ENCODE data around the gene UMODL1.

The UMODL1 gene, protein sequence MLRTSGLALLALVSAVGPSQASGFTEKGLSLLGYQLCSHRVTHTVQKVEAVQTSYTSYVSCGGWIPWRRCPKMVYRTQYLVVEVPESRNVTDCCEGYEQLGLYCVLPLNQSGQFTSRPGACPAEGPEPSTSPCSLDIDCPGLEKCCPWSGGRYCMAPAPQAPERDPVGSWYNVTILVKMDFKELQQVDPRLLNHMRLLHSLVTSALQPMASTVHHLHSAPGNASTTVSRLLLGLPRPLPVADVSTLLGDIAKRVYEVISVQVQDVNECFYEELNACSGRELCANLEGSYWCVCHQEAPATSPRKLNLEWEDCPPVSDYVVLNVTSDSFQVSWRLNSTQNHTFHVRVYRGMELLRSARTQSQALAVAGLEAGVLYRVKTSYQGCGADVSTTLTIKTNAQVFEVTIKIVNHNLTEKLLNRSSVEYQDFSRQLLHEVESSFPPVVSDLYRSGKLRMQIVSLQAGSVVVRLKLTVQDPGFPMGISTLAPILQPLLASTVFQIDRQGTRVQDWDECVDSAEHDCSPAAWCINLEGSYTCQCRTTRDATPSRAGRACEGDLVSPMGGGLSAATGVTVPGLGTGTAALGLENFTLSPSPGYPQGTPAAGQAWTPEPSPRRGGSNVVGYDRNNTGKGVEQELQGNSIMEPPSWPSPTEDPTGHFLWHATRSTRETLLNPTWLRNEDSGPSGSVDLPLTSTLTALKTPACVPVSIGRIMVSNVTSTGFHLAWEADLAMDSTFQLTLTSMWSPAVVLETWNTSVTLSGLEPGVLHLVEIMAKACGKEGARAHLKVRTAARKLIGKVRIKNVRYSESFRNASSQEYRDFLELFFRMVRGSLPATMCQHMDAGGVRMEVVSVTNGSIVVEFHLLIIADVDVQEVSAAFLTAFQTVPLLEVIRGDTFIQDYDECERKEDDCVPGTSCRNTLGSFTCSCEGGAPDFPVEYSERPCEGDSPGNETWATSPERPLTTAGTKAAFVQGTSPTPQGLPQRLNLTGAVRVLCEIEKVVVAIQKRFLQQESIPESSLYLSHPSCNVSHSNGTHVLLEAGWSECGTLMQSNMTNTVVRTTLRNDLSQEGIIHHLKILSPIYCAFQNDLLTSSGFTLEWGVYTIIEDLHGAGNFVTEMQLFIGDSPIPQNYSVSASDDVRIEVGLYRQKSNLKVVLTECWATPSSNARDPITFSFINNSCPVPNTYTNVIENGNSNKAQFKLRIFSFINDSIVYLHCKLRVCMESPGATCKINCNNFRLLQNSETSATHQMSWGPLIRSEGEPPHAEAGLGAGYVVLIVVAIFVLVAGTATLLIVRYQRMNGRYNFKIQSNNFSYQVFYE
- 0 to 0.86 (median 0.31) reads per million in 18 experiments for total RNA-seq

GRCh38 chr21:42071146-42071737, at the start of gene UMODL1:
TSS of gene UMODL1 (plus strand) at chr21:42071317. CDS start at chr21:42071317, 0 bp downstream.
- no peak for DNase-seq

GRCh38 chr21:42021371-42022090, 49.6 kb upstream of the UMODL1 start:
- DNase-seq = no peak

DNA sequence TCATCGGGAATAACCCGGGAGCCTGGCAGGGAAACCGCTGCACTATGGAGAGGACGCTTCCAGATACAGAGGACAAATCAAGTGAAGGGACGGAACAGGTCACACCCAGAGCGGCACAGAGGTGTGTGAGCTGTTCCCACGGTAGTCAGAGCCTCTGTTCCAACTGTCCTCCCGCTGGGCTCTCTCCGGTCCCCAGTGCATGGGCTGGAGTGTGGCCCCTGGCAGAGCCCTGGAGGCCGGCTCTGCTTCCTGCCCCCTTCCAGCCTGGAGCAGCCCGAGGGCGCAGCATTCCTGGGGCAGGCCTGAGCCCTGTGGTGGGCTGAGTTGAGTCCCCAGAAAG, 49.1 kb upstream of the UMODL1 start:
- DNase-seq = no peak

DNA sequence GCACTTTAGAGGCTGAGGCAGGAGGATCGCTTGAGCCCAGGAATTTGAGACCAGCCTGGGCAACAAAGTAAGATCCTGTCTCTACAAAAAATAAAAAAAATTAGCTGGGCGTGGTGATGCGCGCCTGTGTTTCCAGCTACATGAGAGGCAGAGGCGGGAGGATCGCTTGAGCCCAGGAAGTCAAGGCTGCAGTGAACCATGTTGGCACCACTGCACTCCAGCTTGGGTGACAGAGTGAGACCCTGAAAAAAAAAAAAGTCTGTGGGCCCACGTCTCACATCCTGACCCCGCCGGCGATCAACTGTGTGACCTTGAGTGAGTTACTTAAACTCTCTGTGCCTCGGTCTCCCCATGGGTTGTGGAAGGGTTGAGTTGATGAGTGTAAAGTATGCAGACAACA, 48.2 kb upstream of the UMODL1 start:
- DNase-seq = no peak

DNA sequence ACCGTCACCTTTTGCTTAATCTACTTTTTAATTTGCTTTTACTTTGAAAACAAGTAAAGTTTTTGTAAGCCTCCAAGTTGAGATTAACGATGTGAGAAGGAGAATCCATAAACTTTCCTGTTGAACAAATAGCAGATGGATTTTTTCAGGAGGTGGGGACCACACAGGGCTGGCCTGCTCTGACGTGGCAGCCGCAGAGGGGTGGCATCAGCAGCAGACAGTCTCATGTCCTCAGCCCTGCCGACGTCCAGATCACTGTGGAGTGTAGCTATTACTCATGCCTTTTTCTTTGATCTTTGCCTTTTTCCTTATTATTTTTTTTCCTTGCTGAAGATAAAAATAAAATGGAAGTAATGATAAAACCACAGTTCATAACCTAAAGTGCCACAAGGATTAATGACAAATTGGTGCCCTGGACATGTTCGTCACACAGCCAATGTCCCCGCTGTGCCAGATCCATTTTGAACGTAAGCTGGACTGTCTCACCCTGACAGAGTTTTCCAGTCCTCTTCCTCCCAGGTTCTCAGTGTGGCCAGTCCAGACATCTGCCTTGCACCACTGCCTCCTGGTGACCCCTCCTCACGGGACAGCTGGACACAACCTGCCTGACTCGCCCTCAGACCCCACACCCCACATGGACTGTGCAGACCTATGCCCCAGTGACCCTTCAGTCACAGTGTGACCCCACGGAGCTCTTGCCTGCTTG, 45.6 kb upstream of the UMODL1 start:
- no peak for DNase-seq

- DNase-seq = no peak
These were observed 45.1 kb upstream of the UMODL1 start for GRCh38 chr21:42026082-42026435.

- DNase-seq = no peak
These were observed 43.9 kb upstream of the UMODL1 start for GRCh38 chr21:42027085-42027821.

DNA sequence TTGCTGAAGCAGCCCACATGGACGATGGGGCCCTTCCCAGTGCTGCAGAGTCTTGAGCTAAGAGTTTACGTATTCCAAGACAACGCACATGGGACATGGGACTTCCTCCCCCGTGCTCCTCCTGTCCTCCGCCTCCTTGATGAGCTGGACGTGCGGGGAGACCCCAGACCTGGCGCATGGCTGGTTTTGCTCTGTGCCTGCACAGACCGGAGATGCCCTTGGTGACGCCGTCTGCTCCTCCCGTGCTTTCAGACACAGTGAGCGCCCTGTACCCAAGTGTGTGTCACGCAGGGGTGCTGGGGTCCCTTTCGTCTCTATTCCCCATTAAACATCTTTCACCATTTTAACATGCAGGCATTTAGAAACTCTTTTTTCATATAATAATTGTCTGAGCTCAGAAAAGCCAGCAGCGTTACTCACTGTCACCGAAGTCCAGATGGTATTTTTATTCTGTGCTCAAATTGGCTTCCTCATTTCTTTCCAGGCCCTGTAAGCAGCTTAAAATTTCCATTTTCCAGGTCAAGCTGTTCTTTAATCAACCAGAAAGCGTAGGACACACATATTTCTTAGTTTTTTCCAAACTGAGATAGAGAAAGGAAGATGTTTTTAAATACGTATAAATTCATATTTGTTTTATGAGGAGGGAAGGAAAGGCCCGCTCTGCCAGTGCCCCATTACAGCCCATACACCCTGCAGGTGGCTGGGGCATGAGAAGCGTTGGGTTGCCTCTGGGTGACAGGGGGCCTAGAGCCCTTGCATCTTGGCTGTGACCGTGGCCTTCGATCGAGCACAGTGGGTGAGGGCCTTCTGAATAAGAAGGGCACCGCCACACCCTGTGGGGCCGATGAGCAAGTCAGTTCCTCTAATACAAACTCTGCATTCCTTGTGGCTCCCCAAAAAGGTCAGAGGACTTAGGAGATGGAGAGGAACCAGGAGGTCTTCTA, 43.0 kb upstream of the UMODL1 start:
- no peak for DNase-seq

- no peak for DNase-seq
These were observed 42.2 kb upstream of the UMODL1 start for GRCh38 chr21:42028766-42029425.

- peak; percentile 44 to 64 for DNase-seq
These were observed 40.8 kb upstream of the UMODL1 start for GRCh38 chr21:42030311-42030710.

- DNase-seq = no peak
These were observed 39.9 kb upstream of the UMODL1 start for GRCh38 chr21:42031241-42031640.

DNA sequence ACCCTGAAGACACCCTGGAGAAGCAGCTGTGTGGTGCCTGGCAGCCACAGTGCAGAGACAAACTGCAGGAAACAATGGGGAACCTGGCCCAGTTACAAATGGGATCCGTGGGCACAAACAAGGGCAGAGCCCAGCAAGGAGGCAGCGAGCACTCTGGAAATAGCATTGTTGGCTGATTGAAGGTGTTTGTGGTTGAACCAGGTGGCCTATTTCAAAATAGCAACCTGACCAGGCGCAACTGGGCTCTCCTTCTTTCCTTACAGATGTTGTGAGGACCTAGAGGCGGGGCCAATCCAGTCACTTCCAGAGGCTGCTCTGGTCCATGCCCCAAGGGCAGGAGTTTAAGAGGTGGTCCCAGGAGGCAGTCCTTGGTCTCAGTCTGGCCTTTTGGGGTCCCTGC, 39.3 kb upstream of the UMODL1 start:
- DNase-seq = no peak

- DNase-seq = no peak
These were observed 38.9 kb upstream of the UMODL1 start for GRCh38 chr21:42032266-42032665.

- DNase-seq = no peak
These were observed 38.1 kb upstream of the UMODL1 start for GRCh38 chr21:42032968-42033367.

- no peak for DNase-seq
These were observed 34.8 kb upstream of the UMODL1 start for GRCh38 chr21:42036313-42036712.

- no peak for DNase-seq
These were observed 33.6 kb upstream of the UMODL1 start for GRCh38 chr21:42037516-42037915.

- DNase-seq = no peak
These were observed 33.2 kb upstream of the UMODL1 start for GRCh38 chr21:42037943-42038342.

GRCh38 chr21:42038393-42038792, 32.7 kb upstream of the UMODL1 start:
- DNase-seq = no peak
